Upper lobe of right lung (tissue), 1 donor: Measurements from ENCODE around the gene WIZ. TPM values are rescaled to one million over a fixed set of nuclear protein-coding genes. Genes with fewer than 3 reads are reported as not detected.

Source experiments
- ATAC-seq: fragments of 200-7000 bp; cut with Tn5 transposase; one replicate; pipeline ENCODE4 v1.9.1; 2020; ENCODE audit warnings: mild to moderate bottlenecking, moderate library complexity
- DNase-seq: peaks from one replicate; pipeline ENCODE4 v3.0.0-alpha.2; 2020
- H3K27ac ChIP-seq: fragments of 200-600 bp; one replicate; pipeline ENCODE4 v1.8.0; 2022
- H3K27me3 ChIP-seq: fragments of 200-600 bp; one replicate; pipeline ENCODE4 v1.8.0; 2022; ENCODE audit warnings: mild to moderate bottlenecking
- H3K36me3 ChIP-seq: fragments of 200-600 bp; one replicate; pipeline ENCODE4 v1.8.0; 2022
- H3K4me1 ChIP-seq: fragments of 200-600 bp; one replicate; pipeline ENCODE4 v1.8.0; 2022
- H3K4me3 ChIP-seq: fragments of 200-600 bp; one replicate; pipeline ENCODE4 v1.8.0; 2022; ENCODE audit warnings: mild to moderate bottlenecking
- H3K9me3 ChIP-seq: fragments of 200-600 bp; one replicate; pipeline ENCODE4 v1.8.0; 2022
- intact Hi-C: fragments of 100-400 bp; cut with DNase I; formaldehyde crosslinking; loops from one replicate; pipeline ENCODE4 v1.11.0; 2022
- total RNA-seq: library from RNA; stranded (reverse); fragmentation: NEBNext Ultra II Directional; extraction: Animal tissue kit (Norgen Biotek cat#: 25700); gene quantifications from one replicate; pipeline ENCODE4 v1.2.1, GENCODE V29; 2021
- TF ChIP-seq, protein P1 (sequence below): fragments of 200-600 bp; IDR thresholded peaks from one replicate; pipeline ENCODE4 v1.8.0; 2022; ENCODE audit warnings: antibody characterized with exemption
- donor health status: DM: no; HTN: yes; CAD: no; lungs with severe emphysema.

The WIZ gene
- total RNA-seq, 1 donor from 2014 or later: 30.9 TPM

DNA sequence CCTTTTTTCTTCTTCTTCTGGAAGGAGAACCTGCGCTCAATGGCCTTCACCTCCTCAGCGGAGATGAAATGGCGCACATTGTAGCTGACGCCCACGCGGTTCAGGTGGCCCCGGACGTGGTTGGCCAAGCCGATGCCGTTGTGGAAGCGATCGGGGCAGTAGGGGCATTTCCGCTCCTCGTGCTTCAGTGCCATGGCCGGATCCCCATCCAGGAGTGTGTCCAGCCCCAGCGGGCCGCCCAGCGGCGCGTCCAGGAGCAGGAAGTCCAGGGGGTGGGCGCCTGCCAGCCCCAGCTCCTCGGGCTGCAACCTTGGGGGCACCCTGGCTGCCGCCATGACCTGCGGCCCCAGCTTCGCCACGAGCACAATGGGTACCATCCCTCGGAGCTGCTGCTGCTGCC lies 11.2 kb downstream of the WIZ start:
- TF ChIP-seq, protein P1, sequence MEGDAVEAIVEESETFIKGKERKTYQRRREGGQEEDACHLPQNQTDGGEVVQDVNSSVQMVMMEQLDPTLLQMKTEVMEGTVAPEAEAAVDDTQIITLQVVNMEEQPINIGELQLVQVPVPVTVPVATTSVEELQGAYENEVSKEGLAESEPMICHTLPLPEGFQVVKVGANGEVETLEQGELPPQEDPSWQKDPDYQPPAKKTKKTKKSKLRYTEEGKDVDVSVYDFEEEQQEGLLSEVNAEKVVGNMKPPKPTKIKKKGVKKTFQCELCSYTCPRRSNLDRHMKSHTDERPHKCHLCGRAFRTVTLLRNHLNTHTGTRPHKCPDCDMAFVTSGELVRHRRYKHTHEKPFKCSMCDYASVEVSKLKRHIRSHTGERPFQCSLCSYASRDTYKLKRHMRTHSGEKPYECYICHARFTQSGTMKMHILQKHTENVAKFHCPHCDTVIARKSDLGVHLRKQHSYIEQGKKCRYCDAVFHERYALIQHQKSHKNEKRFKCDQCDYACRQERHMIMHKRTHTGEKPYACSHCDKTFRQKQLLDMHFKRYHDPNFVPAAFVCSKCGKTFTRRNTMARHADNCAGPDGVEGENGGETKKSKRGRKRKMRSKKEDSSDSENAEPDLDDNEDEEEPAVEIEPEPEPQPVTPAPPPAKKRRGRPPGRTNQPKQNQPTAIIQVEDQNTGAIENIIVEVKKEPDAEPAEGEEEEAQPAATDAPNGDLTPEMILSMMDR: no peak
- Histone ChIP-seq H3K4me1 (peaks cover 3% of the 10 kb centered on the region), H3K27me3 (no peaks in the 10 kb centered on the region), H3K27ac (no peak overlapping the region), H3K9me3 (no peaks in the 10 kb centered on the region), H3K36me3 (no peaks in the 10 kb centered on the region), H3K4me3 (no peak overlapping the region)
- ATAC-seq: no peak
- intact Hi-C loops: no loop called here
- DNase-seq: no peak

DNA sequence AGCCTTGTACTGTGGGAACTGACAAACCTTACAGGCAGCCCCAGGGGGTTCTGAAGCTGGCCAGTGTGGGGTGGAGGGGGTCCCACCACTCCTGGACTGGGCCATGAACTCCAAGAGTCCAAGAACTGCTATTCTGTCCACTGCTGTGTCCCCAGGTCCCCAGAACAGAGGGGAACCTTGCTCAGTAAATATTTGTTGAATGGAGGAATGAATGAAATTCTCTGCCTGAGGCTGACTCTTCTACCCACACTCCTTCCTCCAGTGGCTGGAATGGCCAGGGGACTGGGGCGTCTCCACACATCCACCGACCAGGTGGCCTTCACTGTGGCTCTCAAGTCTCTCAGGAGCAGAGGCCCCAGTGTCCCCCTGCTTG lies 11.6 kb downstream of the WIZ start:
- no peak overlapping the region for H3K4me3 ChIP-seq
- no peaks in the 10 kb centered on the region for H3K9me3 ChIP-seq
- no peaks in the 10 kb centered on the region for H3K36me3 ChIP-seq
- TF ChIP-seq, protein P1: no peak
- no peaks in the 10 kb centered on the region for H3K27me3 ChIP-seq
- no peak overlapping the region for H3K27ac ChIP-seq
- intact Hi-C loops: no loop called here
- DNase-seq: no peak
- peaks cover 8% of the 10 kb centered on the region for H3K4me1 ChIP-seq
- no peak for ATAC-seq

DNA sequence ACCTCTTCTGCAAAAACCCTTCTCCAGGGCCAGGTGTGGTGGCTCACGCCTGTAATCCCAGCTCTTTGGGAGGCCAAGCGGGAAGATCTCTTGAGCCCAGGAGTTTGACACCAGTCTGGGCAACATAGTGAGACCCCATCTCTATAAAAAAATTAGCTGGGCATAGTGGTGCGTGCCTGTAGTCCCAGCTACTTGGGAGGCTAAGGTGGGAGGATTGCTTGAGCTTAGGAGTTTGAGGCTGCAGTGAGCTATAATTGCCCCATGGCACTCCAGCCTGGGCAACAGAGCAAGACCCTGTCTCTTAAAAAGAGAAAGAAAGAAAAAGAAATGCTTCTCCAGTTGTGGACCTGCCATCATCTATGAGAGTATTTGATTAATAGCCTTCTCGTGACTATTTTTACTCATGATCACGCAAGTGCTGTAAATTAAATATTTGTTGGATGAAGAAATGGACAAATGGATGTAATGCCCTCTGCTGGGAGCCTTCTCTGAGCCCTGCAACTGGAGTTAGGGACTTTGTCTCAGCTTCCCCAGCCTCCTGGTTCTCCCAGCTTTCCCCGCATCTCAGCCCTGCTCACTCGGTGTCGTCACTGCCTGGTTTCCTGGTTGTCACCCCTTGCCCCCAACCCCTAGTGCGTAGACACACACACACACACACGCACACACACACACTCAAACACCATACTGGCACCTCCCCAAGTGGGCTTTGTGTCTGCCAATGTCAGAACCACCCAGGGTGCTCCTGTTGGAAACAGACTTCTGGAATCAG lies 12.2 kb downstream of the WIZ start:
- TF ChIP-seq, protein P1: no peak
- intact Hi-C loops: no loop called here
- DNase-seq (no peak), ATAC-seq (no peak)
- H3K27ac ChIP-seq: peak overlapping the region; percentile 24
- no peaks in the 10 kb centered on the region for H3K27me3 ChIP-seq
- no peaks in the 10 kb centered on the region for H3K36me3 ChIP-seq
- peaks cover 8% of the 10 kb centered on the region for H3K4me1 ChIP-seq
- no peaks in the 10 kb centered on the region for H3K9me3 ChIP-seq
- no peak overlapping the region for H3K4me3 ChIP-seq

DNA sequence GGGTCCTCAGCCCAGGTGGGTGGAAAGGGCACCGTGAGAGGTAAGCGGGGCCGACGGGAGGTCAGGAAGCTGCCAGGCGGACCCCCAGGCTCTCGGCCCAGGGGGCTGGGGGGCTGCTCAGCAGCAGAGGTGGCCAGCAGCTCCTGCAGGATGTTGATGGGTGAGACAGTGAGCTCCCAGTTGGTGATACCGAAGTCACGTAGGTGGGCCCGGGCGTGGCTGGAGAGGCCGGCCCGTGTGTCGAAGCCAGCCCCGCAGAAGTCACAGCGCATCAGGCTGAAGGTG lies 13.0 kb downstream of the WIZ start:
- Histone ChIP-seq H3K27ac (no peak overlapping the region), H3K36me3 (no peaks in the 10 kb centered on the region), H3K4me1 (peaks cover 10% of the 10 kb centered on the region), H3K9me3 (no peaks in the 10 kb centered on the region), H3K27me3 (no peaks in the 10 kb centered on the region), H3K4me3 (no peak overlapping the region)
- TF ChIP-seq, protein P1: no peak
- ATAC-seq (no peak), DNase-seq (no peak)
- intact Hi-C loops: no loop called here

DNA sequence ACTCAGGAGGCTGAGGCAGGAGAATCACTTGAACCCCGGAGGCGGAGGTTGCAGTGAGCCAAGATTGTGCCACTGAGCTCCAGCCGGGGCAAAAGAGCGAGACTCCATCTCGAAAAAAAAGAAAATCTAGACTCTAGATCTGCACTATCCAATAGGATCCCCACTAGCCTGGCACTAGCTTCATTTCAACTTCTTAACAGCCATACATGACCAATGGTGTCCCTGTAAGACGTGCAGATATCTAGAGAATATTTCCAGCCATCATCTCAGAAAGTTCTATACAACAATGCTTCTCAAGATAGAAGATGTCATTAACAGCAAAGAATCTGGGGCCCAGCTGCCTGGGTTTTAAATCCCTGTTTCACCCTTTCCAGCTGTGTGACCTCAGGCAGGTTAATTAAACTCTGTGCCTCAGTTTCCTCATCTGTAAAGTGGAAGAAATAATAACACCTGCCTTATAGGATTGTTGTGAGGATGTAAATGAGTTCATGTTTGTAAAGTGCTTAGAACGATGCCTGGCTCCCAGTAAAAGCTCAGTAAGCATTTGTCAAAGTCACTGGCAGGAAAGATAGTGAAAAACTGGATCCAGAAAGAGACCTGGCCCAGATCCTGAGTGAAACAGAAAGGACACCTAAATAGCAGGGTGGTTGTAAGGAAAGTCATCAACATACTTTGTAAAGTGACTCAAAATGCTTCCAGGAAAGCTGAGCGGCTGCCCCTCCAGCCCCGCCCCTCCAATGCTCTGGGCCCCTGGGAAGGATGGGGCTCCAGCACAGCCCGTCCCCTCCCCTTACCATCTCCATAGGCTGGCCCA lies 13.5 kb downstream of the WIZ start:
- ATAC-seq: no peak
- Histone ChIP-seq H3K36me3 (no peaks in the 10 kb centered on the region), H3K4me1 (peaks cover 16% of the 10 kb centered on the region), H3K4me3 (no peak overlapping the region), H3K27me3 (no peaks in the 10 kb centered on the region), H3K9me3 (no peaks in the 10 kb centered on the region), H3K27ac (no peak overlapping the region)
- TF ChIP-seq, protein P1: no peak
- intact Hi-C loops: no loop called here
- no peak for DNase-seq
